ENCODE results near the gene SLC38A8.

Gene SLC38A8

DNA sequence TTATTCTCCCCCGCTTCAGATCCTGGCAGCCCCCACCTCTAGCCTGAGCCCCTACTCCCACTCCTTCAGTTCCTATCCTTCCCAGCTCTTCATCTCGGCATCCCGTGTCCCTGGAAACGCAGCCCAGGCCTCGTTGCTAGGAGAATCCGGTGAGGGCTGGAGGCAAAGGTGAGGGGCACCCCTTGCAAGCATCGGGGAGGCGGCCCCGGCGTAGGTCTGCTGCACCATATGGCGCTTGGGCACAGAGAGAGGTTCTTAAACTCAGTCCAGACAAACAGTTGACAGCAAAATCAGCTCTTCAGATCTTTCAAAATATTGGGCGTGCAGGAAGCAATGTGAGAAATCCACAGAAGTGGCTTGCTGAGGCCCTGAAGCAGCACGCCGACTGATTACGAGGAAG is 15.0 kb downstream of the SLC38A8 start:
- DNase-seq: no peak

DNA sequence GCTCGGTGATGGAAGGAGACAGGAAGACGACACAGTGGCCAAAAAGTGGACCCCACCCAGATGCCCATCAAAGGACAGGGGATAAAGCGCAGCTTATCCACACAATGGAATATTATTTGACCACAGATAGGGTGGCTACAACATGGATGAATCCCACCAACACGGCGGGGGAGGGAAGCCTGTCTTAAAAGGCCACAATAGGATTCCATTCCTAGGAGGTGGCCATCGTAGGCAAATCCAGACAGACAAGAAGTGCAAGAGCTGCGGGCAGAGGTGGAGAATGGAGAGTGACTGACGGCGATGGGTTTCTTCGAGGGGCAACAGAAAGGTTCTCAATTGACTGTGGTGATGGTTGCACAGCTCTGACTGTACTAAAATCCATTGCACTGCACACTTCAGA is 16.0 kb downstream of the SLC38A8 start:
- no peak for DNase-seq

DNA sequence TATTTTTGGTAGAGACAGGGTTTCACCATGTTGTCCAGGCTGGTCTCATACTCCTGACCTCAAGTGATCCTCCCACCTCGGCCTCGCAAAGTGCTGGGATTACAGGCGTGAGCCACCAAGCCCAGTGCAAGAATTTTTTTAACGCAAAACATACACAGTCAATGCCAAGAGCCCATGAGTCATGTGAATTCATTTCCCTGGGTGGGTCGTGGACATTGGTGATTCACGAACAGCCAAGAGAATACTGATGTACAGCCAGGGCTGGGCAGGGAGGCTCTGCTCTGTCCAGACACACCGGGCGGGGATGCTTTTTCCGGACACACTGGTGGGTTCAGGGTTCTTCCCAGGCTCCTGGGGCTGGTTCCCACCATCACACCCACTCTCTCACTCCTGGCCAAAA is 17.7 kb downstream of the SLC38A8 start:
- no peak for DNase-seq

DNA sequence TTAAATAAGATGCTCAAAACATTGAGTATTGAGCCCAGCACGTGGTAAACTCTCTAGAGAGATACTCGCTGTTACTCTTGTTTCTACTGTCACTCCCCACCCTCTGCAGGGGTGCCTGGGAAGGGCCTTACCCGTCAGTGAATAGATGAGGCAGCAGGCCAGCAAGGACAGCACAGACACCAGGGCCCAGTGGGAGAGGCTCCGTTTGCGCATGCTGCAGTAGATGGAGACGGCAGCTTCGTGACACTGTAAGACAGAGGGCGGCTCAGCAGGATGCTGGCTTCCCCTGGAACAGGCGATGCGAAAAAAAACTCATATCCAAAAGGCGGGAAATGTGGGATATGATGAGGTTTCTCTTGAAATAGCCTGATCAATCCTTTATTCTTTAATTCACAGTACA is 20.0 kb downstream of the SLC38A8 start:
- DNase-seq: no peak

DNA sequence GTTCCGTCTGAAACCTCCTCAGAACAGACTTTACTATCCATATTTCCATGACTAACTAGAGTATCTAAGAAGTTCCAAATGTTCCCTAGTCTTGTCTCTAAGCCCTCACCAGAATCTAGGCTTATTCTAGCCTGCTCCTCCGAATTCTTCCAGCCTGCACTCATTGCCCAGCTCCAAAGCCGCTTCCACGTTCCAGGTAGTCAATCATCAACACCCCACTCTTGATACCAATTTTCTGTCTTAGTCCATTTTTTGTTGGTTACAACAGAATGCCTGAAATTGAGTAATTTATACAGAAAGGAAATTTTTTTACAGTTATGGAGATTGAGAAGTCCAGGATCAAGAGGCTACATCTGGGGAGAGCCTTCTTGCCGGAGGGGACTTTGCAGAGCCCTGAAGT is 21.1 kb downstream of the SLC38A8 start:
- no peak for DNase-seq

DNA sequence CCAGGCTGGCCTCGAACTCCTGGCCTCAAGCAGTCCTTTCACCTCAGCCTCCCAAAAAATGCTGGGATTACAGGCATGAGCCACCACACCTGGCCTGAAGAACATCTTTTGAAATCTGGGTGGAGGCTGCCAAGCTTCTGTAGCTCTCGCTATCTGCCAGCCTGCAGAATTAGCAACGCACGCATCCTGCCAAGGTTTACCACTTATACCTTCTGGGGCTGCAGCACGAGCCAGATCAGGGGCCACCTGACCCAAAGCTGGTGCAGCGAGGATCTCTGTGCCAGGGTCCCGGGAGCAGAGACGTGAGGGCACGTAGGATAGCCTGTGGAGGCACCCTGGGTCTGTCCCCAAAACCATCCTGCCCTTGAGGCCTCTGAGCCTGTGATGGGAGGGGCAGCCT is 22.2 kb downstream of the SLC38A8 start:
- DNase-seq: no peak

DNA sequence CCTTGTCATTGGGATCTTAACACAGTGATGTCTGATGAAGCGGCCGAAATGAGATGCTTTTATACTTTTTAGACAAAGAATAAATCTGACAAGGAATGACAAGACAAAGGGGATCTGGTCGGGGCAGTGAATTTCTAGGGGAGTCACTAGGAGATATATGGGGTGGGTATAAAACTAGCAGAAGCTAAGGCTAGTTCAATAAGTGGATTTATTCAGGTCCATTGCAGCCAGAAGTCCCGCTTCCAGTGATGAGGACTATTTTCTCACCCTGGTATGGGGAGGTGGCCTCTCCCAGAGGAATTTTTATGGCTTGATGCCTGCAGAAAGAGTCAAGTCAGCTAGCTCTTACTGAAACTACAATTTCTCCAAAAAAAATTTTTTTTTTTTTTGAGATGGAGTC is 23.9 kb downstream of the SLC38A8 start:
- no peak for DNase-seq

DNA sequence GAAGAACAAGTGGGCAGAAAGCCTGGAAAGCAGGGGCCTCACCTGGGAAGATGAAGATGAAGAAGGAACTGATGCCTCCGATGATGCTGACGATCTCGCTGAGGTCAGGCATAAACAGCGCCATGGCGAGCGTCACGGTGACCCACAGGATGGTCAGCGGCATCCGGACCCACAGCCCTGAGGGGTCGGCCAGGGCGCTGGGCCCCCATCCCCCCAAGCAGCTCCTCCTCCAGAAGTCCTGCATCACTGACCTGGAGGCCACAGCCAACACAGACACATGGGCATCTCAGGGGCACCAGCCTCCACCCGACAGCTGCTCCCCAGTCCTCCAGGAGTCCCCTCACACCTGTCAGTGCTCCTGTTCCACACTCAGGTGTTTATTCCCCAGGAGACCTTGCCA is 26.1 kb downstream of the SLC38A8 start:
- no peak for DNase-seq

DNA sequence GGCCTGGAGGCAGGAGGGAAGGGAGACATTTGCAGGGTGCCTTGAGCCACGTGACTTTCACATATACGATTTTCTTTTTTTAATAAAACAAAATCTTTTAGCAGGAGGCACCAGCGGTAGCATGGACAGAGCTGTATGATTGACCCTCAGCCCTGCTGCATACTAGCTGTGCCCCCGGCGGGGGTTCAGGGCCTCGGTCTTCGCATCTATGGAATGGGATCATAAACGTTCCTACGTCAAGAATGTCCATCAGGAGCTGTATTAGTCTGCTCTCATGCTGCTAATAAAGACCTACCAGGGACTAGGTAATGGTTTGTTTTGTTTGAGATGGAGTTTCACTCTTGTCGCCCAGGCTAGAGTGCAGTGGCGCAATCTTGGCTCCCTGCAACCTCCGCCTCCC is 27.2 kb downstream of the SLC38A8 start:
- DNase-seq: no peak

DNA sequence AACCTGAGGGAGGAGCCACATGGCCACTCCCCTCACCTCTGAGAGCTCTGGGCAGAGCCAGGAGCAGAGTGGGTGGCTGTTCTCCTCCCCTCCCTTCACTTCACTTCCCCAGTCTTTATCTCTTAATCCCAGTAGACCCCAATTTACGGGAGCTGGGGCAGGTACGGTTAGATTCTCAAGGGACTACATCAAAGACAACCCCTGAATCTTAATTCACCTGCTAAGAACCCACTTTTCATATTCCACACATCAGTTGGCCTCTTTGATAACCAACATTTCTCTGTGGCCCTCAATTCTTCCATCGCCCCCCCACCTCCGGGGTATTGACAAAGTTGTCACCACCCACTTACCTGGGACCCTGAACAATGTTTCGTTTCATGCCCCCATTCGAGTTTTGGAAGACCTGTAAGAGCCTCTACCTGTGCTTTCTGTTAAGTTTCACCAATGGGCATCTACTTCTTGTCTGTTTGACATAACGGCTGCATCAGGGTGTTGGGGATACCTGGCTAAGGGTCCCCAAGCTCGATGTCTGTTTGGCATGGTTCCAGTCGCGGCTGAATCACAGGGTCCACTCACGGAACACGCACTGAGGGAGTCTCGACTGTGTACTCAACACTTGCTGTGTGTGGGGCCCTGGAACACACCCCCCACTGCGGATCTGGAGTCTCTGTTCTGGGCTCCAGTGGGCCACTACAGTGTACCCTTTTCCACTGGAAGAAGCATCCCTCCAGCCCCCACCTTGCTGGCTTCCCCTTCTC is 27.8 kb downstream of the SLC38A8 start:
- no peak for DNase-seq

DNA sequence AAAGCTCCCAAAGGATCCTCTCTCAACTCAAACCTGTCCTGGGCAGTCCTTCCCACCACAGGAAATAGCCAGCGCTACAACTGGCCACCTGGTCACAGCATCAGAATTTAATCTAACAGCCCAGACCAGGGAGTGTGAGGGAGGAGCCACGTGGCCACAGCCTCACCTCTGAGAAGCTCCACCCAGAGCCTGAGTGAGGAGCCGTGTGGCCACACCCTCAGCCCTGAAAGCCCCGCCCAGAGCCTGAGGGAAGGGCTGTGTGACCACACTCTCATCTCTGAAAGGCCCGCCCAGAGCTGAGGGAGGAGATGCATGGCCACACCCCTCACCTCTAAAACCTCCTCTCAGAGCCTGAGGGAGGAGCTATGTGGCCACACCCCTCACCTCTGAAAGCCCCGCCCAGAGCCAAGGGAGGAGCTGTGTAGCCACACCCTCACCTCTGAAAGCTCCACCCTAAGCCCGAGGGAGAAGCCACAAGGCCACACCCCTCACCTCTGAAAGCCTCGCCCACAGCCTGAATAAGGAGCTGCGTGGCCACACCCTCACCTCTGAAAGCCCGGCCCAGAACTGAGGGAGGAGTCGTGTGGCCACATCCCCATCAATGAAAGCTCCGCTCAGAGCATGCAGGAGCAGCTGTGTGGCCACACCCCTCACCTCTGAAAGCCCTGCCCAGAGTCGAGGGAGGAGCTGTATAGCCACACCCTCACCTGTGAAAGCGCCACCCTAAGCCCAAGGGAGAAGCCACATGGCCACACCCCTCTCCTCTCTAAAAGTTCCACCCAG is 28.6 kb downstream of the SLC38A8 start:
- peak; percentile 10 for DNase-seq

DNA sequence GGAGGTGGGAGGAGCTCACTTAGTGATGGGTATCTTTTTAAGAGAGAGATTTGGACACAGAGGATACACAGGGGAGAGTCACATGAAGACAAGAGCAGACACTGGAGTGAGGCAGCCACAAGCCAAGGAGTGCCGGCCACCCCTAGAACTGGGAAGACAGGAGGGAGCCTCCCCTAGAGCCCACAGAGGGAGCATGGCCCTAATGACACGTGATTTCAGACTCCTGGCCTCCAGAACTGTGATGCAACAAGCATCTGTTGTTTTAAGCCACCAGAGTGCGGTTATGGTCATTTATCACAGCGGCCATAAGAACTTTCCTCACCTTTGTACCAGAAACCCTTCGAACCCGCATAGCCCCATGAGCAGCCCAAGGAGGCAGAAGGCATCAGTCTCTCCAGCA is 33.3 kb downstream of the SLC38A8 start:
- no peak for DNase-seq

DNA sequence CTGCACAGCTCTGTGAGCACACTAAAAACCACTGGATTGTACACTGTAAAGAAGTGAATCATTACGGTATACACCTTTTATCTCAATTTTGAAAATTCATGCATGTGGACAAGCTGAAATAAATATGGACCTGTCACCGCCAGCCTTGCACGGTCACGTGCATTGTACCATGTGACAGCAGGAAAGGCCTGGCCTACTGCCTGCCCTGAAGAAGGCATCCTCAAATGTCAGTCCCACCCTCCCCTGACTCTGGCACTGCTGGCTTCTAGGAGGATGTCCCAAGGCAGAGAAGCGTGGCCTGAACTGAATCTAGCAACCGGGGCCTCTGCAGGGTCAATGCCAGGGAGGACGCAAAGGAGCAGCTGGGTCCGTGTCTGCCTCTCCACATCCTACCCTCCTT is 34.6 kb downstream of the SLC38A8 start:
- DNase-seq: no peak

DNA sequence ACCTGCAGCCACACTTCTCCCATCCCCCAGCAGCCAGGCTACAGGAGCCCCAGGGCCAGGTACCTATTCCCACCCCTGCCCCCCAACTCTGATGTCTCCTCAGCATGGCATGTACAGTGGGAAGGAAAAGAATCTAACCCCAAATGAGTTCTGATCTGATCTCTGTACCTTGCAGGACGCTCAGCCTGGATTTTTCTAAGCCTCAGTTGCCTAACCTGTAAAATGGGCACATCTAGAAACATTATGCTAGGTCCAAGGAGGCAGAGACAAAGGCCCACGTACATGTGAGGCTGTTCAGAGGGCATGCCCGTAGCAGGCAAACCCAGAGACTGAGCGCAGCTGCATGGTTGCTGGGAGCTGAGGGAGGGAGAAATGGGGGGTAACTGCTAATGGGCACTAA is 35.1 kb downstream of the SLC38A8 start:
- no peak for DNase-seq

DNA sequence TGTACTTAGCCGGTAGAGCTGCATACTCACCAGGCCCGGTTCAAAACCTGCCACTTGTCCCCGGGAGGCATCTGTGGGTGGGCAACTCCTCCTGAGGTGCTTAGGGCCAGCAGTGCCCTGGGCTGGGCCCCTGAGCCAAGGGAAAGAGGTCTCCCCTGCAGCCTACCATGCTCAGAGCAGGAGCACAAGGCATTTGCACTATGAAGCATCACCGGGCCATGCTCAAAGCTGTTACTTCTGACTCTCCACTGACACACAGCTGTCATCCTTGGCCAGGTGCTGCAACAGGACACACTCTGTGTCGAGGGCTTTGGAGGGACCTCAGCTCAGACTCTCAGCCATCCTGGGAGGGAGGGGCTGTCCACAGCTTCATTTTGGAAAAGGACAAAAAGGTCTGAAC is 37.2 kb downstream of the SLC38A8 start:
- DNase-seq: no peak

DNA sequence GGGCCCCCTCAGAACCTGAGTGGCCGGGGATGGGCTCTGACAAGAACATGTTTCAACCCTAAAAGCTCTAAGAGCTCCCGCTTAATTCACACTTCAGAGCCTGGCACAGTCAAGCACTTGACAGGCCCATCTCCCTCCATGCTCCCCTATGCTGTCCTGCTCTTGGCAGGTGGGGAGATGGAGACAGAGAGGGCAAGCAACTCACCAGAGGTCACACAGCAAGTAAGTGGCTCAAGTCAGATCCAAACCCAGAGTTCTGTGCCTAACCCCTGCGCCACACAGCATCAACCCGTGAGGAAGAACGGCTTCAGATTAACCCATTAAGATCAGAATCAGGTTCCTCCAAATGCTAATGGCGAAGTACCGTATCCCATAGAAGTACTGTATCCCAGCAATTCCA is 38.2 kb downstream of the SLC38A8 start:
- no peak for DNase-seq

DNA sequence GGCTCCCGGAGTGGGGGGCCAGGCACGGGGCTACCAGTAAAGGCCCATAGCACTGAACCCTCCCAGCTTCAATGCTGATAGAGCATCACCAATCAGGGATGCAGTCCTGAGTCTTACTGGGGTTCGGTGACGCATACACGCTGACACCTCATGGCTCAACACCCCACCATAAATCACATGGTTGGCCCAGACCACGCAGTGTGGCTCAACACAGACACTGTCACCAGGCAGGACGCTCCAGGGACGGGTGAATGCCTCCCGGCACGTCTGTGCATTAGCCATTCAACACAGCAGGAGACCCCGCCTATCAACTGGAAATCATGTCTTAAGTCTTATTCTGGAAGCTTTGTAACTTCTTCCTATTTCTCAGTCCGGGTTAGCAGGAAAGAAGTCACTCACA is 39.6 kb downstream of the SLC38A8 start:
- no peak for DNase-seq

DNA sequence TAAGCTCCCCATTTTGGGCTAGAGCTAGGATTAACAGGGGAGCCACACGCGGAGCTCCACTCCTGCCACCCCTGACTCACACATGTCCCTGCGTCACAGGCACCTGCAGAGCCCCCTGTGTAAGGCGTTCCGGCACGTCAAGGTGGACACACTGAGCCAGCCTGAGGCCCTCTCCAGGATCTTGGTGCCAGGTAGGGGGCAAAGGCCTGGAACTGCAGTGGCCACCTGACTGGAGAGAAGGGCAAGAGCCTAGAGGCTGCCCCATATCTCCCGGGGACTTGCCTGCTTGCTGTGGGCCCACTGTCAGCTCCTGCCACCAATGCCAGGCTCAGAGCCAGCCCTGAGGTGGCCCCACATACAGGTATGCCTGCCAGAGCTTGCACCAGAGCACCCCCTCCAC is 40.9 kb downstream of the SLC38A8 start:
- DNase-seq: no peak

DNA sequence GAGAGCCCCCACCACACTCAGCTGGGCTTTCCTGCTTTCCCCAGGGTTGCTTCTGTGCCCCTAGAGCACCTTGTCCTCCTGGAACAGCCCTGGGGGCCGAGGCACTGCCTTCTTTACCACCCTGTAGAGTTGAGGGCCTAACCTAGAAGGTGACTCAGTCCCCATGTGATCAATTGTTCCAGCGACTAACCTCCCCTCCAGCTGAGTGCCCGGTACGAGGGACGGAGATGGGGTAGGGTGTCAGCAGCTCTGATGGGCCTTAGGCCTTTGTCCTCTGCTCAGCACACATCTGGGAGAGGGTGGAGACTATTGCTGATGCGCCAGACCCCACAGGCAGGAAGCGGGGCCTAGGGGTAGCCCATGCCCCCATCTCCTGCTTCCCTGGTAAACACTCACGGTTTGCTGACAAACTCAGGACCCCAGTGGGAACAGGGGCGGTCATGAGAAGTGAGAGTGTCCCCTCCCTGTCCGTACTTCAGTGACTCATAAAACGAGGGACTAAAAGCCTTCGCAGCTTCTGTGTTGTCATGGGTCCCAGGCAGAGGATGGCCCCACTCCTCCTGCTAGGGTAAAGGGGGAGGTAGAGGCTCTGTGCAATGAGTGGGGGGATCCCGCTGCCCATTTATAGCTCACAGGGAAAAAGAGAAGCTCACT is 41.5 kb downstream of the SLC38A8 start:
- DNase-seq: no peak

DNA sequence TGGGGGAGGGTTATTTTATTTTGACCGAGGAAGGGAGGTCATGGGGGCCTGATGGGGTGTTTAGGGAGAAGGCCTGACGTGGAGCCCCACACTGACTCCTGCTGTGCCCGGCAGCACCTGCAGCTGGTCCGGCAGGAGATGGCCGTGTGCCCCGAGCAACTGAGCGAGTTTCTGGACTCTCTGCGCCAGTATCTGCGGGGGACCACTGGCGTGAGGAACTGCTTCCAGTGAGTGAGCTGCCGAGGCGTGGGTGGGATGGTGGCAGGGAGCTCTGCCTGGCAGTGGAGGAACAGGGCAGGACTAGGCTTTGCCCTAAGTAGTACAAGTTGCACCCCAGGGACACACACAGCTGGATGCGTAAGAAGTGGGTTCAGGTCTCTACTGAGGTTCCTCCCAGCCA is 44.5 kb downstream of the SLC38A8 start:
- no peak for DNase-seq

DNA sequence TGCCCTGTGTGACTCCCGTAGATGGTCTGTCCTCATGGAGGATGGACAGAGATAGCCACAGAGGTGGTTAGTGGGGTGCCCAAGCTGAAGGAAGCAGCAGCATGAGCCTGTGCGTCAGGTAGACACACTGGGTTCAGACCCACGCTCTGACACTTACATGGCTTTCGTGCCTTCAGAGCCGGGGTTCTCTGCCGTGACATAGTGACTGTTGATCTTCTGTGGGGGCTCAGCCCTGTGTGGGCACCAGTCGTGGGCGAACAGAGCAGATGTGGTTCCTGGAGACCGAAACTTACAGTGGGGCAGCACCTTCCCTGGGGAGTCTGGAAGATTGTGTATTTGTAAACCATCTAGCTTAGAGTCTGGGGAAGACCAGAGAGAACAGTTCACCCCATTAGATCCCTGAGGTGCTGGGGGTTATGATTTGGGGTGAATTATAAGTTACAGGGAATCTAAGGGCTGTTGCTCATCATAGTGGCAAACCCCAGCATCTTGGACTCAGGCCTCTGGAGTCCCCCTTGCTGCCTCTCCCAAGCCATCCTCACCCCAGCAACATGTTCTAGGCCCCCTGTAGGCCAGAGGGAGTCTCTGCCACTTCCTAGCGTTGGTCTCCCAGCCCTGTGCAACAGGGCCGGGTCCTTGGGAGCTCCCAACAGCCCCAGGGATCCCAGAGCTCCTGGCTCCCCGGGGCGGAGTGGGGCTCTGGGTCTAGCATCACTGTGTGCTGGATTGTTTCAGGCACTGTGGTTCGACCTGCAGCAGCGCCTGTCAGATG is 45.9 kb downstream of the SLC38A8 start:
- DNase-seq: no peak

DNA sequence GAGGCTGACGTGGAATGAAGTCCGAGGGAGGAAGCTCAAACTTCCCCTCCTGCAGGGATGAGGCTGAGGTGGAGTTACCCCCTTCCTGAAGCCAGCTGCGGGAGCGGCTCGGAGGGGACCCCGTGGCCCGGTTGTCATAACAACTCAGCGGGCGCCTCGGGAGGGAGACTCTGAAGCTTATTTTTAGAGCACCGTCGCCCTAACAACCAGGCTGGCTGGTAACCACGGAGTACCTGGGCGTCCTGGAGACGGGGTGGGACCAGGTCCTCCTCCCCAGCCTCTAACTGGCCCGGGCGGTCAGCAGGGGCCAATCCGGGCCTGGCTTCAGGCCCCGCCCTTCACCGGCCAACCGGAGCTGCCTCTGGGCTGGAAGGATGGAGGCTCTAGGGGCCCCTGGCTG is 46.8 kb downstream of the SLC38A8 start:
- no peak for DNase-seq

DNA sequence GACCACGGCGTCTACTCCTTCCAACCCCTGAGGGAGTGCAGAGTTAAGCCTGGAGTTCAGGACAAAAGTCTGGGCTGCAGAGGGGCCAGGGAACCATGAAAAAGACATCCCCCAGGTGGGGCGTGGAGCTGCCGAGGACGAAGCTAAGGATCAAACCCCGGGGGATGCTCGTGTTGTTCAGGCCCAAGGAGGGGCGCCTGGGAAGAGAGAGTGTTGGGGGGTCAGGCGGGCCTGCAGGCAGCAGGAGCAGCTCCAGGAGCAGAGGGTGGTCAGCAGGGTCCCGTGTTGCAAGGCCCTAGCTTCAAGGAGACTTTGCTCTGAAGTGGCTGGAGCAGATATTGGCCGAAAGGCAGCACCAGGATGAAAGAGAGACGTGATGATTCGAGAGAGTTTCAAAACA is 47.9 kb downstream of the SLC38A8 start:
- DNase-seq: no peak

Data from fibroblast of skin of abdomen (primary cell).